ENCODE data around the gene FAM43A.

Gene FAM43A

DNA sequence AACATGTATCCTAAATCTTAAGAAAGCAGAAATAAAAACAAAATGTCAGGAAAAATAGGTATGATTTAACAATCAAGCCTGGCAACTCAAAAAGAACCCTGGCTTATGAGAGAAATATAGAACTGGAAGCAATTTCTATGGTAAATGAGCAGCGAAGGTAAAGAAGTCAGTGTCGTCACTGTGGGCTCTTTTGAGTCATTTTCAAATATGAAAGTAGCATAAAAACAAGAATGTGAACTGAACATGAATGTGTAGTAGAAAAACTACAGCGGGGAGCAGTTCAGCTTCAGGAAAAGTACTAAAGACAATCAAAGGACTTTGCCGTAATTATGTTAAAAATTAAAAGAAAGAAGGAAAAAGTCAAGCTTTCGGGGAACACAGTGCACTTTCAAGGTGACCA is 31.2 kb upstream of the FAM43A start:
- Histone ChIP-seq H3K27ac (no peak overlapping the region), H3K9me3 (ENCODE audit: low read depth, low read length) (no peaks in the 10 kb centered on the region), H3K36me3 (ENCODE audit: insufficient read depth, low read length) (peaks cover 80% of the 10 kb centered on the region), H3K4me3 (no peak overlapping the region), H3K9ac (ENCODE audit: insufficient read length) (no peak overlapping the region)
- TF ChIP-seq FOXP2 (optimal IDR thresholded peaks at IDR 0.05; ENCODE audit: control extremely low read depth, extremely low read length, insufficient read depth) (no peak), EZH2 (IDR thresholded peaks at IDR 0.05) (no peak), POLR2AphosphoS5 (IDR thresholded peaks at IDR 0.05; ENCODE audit: borderline replicate concordance, low read depth, low read length) (no peak)
- DNase-seq (ENCODE audit: low read depth, low spot score): no peak

DNA sequence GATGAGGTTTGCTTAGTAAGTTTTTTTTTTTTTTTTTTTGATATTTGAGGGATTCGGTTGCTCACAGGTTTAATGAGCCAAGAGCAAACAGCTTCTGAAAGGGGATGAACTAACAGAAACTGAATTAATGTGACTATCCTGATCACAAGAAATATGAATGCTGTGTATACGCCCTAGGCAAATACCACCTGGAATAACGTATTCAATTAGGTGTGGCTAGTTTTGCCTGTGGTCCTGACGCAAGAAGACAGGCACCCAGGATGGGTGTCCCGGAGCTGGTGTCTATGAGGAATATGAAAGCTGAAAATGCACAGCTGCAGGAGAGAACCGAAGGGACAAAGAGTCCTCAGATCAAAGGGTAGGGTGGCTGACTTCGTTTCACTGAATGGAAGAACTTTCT is 28.2 kb upstream of the FAM43A start:
- Histone ChIP-seq H3K9me3 (ENCODE audit: low read depth, low read length) (no peaks in the 10 kb centered on the region), H3K4me3 (no peak overlapping the region), H3K9ac (ENCODE audit: insufficient read length) (no peak overlapping the region), H3K36me3 (ENCODE audit: insufficient read depth, low read length) (peaks cover 72% of the 10 kb centered on the region), H3K27ac (no peak overlapping the region)
- TF ChIP-seq FOXP2 (optimal IDR thresholded peaks at IDR 0.05; ENCODE audit: control extremely low read depth, extremely low read length, insufficient read depth) (no peak), EZH2 (IDR thresholded peaks at IDR 0.05) (no peak), POLR2AphosphoS5 (IDR thresholded peaks at IDR 0.05; ENCODE audit: borderline replicate concordance, low read depth, low read length) (no peak)
- no peak for DNase-seq (ENCODE audit: low read depth, low spot score)

DNA sequence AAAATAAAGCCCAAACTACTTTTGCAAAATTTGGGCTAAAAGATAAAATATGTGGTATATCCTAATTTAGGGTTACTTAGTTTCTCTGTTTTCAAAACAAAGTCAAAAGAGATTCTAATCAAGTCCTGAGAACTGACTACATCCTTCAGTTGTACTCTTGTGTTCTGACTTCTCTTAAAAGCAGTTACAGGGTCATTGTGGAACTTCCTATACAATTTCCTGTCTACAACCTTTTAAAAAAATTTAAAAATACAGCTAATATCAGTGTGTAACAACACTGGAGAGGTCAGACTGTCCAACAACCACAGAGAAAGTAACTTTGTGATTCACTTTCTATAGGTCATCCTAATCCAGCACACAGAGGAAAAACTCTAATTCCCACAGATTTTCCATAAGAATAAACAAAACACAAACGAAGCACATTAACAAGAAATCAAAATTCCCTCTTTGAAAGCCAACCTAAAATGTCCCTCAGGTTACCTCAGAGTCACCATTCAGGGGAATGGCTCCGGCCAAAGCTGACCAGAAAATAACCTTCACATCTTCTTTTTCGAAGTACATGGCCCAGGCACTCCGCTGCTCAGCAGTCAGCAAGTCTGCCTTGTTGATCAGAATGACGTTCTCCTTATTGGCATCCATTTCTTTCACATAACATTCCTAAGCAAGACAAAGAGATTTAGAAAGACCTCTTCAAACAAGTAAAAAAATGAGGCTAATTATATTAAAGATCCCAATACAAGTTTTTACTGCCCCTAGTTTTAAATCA is 27.0 kb upstream of the FAM43A start:
- Histone ChIP-seq H3K9ac (ENCODE audit: insufficient read length) (no peak overlapping the region), H3K9me3 (ENCODE audit: low read depth, low read length) (no peaks in the 10 kb centered on the region), H3K27ac (no peak overlapping the region), H3K4me3 (no peak overlapping the region), H3K36me3 (ENCODE audit: insufficient read depth, low read length) (peaks cover 67% of the 10 kb centered on the region)
- TF ChIP-seq EZH2 (IDR thresholded peaks at IDR 0.05) (no peak), FOXP2 (optimal IDR thresholded peaks at IDR 0.05; ENCODE audit: control extremely low read depth, extremely low read length, insufficient read depth) (no peak), POLR2AphosphoS5 (IDR thresholded peaks at IDR 0.05; ENCODE audit: borderline replicate concordance, low read depth, low read length) (no peak)
- no peak for DNase-seq (ENCODE audit: low read depth, low spot score)

DNA sequence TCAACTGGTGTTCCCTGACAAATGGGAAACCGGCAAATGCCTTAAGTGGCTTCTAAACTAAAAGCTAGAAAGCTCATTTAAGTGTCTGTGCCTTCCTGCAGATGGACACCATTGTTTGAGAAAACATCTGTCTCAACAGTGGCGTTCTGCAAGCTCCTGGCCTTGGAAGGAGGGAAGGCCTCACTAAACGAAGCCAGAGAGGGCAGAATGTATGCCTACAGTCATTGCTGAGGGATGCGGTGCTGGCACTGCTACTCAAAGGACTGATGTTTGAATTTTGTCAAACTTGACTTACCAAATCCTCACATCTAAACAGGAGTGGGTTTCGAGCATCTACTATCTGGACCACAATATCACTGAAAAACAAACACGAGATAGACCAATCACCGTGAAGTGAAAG is 25.9 kb upstream of the FAM43A start:
- H3K9ac ChIP-seq (ENCODE audit: insufficient read length): no peak overlapping the region
- no peak for DNase-seq (ENCODE audit: low read depth, low spot score)
- H3K36me3 ChIP-seq (ENCODE audit: insufficient read depth, low read length): peaks cover 64% of the 10 kb centered on the region

DNA sequence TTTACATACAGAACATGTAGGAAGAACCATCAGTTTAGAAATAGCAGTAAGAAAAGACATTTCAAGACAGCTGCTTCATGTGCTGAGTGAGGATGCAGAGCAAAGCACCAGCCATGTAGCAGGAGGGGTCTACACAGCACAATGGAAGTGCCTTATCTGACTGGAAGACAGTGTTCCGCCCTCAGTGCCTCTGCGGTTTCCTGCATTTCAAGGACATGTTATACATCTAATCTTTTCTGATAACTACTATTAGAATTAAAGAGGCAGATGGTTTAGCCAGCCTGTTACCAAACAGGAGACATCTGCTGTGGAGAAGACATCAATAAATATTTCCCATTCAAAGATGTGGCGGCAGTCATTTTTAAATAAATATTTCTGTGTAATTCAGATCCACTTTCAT is 24.3 kb upstream of the FAM43A start:
- Histone ChIP-seq H3K4me3 (no peak overlapping the region), H3K9ac (ENCODE audit: insufficient read length) (no peak overlapping the region), H3K36me3 (ENCODE audit: insufficient read depth, low read length) (peaks cover 74% of the 10 kb centered on the region), H3K9me3 (ENCODE audit: low read depth, low read length) (no peaks in the 10 kb centered on the region), H3K27ac (no peak overlapping the region)
- TF ChIP-seq EZH2 (IDR thresholded peaks at IDR 0.05) (no peak), FOXP2 (optimal IDR thresholded peaks at IDR 0.05; ENCODE audit: control extremely low read depth, extremely low read length, insufficient read depth) (no peak)
- no peak for DNase-seq (ENCODE audit: low read depth, low spot score)

More for the DNA sequence above, 25.9 kb upstream of the FAM43A start:
- Histone ChIP-seq H3K4me3 (no peak overlapping the region), H3K9me3 (ENCODE audit: low read depth, low read length) (no peaks in the 10 kb centered on the region), H3K27ac (no peak overlapping the region)
- no peak for TF ChIP-seq FOXP2 (optimal IDR thresholded peaks at IDR 0.05; ENCODE audit: control extremely low read depth, extremely low read length, insufficient read depth)

DNA sequence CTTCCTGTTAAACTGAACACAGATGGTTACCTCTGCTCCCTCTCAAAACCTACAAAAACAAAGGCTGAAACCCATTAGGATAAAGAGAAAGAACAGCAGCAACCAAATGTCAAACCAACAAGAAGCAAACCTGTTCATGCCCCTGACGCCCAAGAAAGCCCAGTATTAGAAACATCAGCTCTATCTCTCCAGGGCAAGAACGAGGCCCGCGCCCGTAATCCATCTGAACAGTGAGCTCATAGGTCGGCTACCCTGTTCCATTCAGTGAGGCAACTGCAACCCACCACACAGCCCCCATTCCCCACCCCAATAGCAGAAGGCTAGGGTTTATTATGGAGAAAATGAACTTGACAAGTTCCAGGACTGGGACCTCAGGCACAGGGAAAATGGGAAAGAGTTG is 23.7 kb upstream of the FAM43A start:
- DNase-seq (ENCODE audit: low read depth, low spot score): no peak
- no peaks in the 10 kb centered on the region for H3K9me3 ChIP-seq (ENCODE audit: low read depth, low read length)
- H3K9ac ChIP-seq (ENCODE audit: insufficient read length): no peak overlapping the region
- TF ChIP-seq EZH2 (IDR thresholded peaks at IDR 0.05) (no peak), POLR2AphosphoS5 (IDR thresholded peaks at IDR 0.05; ENCODE audit: borderline replicate concordance, low read depth, low read length) (no peak), FOXP2 (optimal IDR thresholded peaks at IDR 0.05; ENCODE audit: control extremely low read depth, extremely low read length, insufficient read depth) (no peak)
- H3K4me3 ChIP-seq: no peak overlapping the region
- peaks cover 79% of the 10 kb centered on the region for H3K36me3 ChIP-seq (ENCODE audit: insufficient read depth, low read length)
- no peak overlapping the region for H3K27ac ChIP-seq

DNA sequence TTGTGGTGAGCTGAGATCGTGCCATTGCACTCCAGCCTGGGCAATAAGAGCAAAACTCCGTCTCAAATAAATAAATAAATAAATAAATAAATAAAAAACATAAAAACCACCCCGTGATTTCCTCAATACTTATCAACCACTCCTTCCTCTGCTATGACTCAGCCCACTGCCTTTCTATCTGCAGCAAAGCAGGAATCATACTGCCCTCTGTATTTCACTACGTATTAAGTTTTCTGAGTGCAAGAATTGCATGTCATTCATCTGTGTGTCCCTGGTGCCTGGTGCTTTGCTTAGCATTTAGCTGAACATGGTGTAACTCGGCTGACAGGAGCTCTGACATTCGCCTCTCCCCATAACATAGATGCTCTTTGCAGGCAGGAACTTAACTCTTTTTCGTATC is 20.8 kb upstream of the FAM43A start:
- no peak overlapping the region for H3K27ac ChIP-seq
- H3K9ac ChIP-seq (ENCODE audit: insufficient read length): no peak overlapping the region
- H3K36me3 ChIP-seq (ENCODE audit: insufficient read depth, low read length): peaks cover 72% of the 10 kb centered on the region
- no peak for TF ChIP-seq POLR2AphosphoS5 (IDR thresholded peaks at IDR 0.05; ENCODE audit: borderline replicate concordance, low read depth, low read length)
- TF ChIP-seq EZH2 (IDR thresholded peaks at IDR 0.05): no peak
- TF ChIP-seq FOXP2 (optimal IDR thresholded peaks at IDR 0.05; ENCODE audit: control extremely low read depth, extremely low read length, insufficient read depth): no peak
- H3K4me3 ChIP-seq: no peak overlapping the region
- no peak for DNase-seq (ENCODE audit: low read depth, low spot score)
- H3K9me3 ChIP-seq (ENCODE audit: low read depth, low read length): no peaks in the 10 kb centered on the region

DNA sequence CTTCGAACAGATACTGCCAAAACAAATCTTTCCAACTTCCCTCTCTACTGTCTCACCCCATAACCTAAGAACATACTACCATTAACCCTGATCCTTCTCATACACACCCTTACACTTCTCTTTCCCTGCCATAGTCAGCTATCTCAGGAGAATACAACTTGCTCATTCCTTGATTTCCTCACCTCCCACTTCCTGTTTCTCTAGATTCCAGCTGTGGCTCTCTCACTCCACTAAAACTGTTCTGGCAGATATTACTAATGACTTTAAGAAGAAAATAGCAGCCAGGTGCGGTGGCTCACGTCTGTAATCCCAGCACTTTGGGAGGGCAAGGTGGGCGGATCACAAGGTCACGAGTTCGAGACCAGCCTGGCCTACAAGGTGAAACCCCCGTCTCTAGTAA is 18.3 kb upstream of the FAM43A start:
- Histone ChIP-seq H3K27ac (no peak overlapping the region), H3K9ac (ENCODE audit: insufficient read length) (no peak overlapping the region), H3K36me3 (ENCODE audit: insufficient read depth, low read length) (peaks cover 56% of the 10 kb centered on the region), H3K4me3 (no peak overlapping the region), H3K9me3 (ENCODE audit: low read depth, low read length) (no peaks in the 10 kb centered on the region)
- DNase-seq (ENCODE audit: low read depth, low spot score): no peak
- TF ChIP-seq FOXP2 (optimal IDR thresholded peaks at IDR 0.05; ENCODE audit: control extremely low read depth, extremely low read length, insufficient read depth) (no peak), POLR2AphosphoS5 (IDR thresholded peaks at IDR 0.05; ENCODE audit: borderline replicate concordance, low read depth, low read length) (no peak), EZH2 (IDR thresholded peaks at IDR 0.05) (no peak)

DNA sequence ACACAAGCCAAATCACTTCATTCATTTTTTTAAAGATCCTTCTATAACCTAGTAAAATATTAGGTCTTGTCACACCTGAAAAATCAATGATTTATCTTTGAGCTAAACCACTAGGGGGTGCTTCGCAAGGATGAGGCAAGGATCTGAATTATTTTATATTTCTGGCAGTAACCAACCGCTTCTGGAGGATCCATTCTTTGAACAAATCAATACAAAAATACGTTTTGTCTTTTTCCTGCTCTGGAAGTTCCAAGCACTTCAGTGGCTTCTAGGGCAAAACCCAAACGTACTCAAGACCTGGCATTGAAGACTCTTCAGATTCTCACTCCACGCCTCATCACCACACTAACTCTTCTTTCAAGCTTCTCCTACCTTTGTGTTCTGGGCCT is 14.2 kb upstream of the FAM43A start:
- no peaks in the 10 kb centered on the region for H3K9me3 ChIP-seq (ENCODE audit: low read depth, low read length)
- peak overlapping the region; percentile 88 for H3K4me3 ChIP-seq
- TF ChIP-seq EZH2 (IDR thresholded peaks at IDR 0.05): no peak
- TF ChIP-seq FOXP2 (optimal IDR thresholded peaks at IDR 0.05; ENCODE audit: control extremely low read depth, extremely low read length, insufficient read depth): no peak
- TF ChIP-seq POLR2AphosphoS5 (IDR thresholded peaks at IDR 0.05; ENCODE audit: borderline replicate concordance, low read depth, low read length): no peak
- peak overlapping the region; percentile 99 for H3K9ac ChIP-seq (ENCODE audit: insufficient read length)
- H3K36me3 ChIP-seq (ENCODE audit: insufficient read depth, low read length): peaks cover 25% of the 10 kb centered on the region
- no peak overlapping the region; the same call in 1 of the 2 replicates for H3K27ac ChIP-seq
- no peak for DNase-seq (ENCODE audit: low read depth, low spot score)

Measured in SK-N-MC (cell line).